H1 (cell line): ENCODE data around the gene SPTBN4. TPM values are rescaled to one million over a fixed set of nuclear protein-coding genes. Genes with fewer than 3 reads are reported as not detected.
A peak's percentile ranks its signal among the peaks of the same experiment; 100 is the strongest.

Source experiments
- CTCF ChIA-PET: fragments of 300-600 bp; sonication (Branson Sonifier 250); formaldehyde crosslinking; loops from one replicate; lab custom pipeline; 2021; ENCODE audit not compliant: partially characterized antibody; lab: Charles Lee
- POLR2A ChIA-PET: fragments of 300-600 bp; sonication (Branson Sonifier 250); formaldehyde crosslinking; loops from one replicate; lab custom pipeline; 2021; ENCODE audit warnings: inconsistent platforms; ENCODE audit not compliant: partially characterized antibody; lab: Charles Lee
- DNase-seq, 2 experiments: peaks; one replicate each; pipeline versions ENCODE4 v3.0.0 to v3.0.0-alpha.2; 2010 to 2022; ENCODE audit warnings: low spot score in 2 of 2, low read depth in 1 of 2, mixed read lengths in 1 of 2
- FAIRE-seq: peaks from 2 replicates; lab custom pipeline; 2011; peaks lifted over from hg19 to GRCh38; lab: Jason Lieb, UNC
- H2AFZ ChIP-seq: 2 replicates; pipeline ENCODE4 v1.8.1; 2012; ENCODE audit warnings: low read length, inconsistent platforms
- H2AK5ac ChIP-seq: 2 replicates; pipeline ENCODE4 v1.6.1; 2013; ENCODE audit warnings: low read depth, low read length
- H2BK120ac ChIP-seq: replicated peaks from 2 replicates; pipeline ENCODE3; 2013; ENCODE audit warnings: low read depth, low read length, inconsistent platforms
- H2BK12ac ChIP-seq: 2 replicates; pipeline ENCODE4 v1.6.1; 2013; ENCODE audit warnings: low read depth, low read length
- H2BK15ac ChIP-seq: 2 replicates; pipeline ENCODE4 v1.6.1; 2013; ENCODE audit warnings: low read length
- H2BK20ac ChIP-seq: 2 replicates; pipeline ENCODE4 v1.6.1; 2013; ENCODE audit warnings: low read length
- H2BK5ac ChIP-seq: 2 replicates; pipeline ENCODE4 v1.6.1; 2013; ENCODE audit warnings: low read depth, low read length
- H3K14ac ChIP-seq: 2 replicates; pipeline ENCODE4 v1.6.1; 2013; ENCODE audit warnings: inconsistent platforms; ENCODE audit not compliant: insufficient read length
- H3K18ac ChIP-seq: 2 replicates; pipeline ENCODE4 v1.6.1; 2013; ENCODE audit warnings: low read length; ENCODE audit errors: extremely low read depth
- H3K23ac ChIP-seq: 2 replicates; pipeline ENCODE4 v1.6.1; 2013; ENCODE audit warnings: inconsistent platforms; ENCODE audit not compliant: insufficient read length
- H3K23me2 ChIP-seq: 2 replicates; pipeline ENCODE4 v1.6.1; 2013; ENCODE audit warnings: low read depth, low read length
- H3K27ac ChIP-seq: 2 replicates; pipeline ENCODE4 v1.6.1; 2011; ENCODE audit warnings: low read depth, low read length, inconsistent platforms
- H3K27me3 ChIP-seq, 4 experiments: replicated peaks in 1 of 4; 1 replicate in 1 of 4; 2 replicates in 3 of 4; pipeline versions ENCODE4 v1.6.1 to v1.8.1; 2011 to 2013; ENCODE audit warnings: low read length in 3 of 4, mild to moderate bottlenecking in 3 of 4, inconsistent platforms in 2 of 4, mixed read lengths in 2 of 4, moderate library complexity in 1 of 4; ENCODE audit not compliant: control insufficient read depth in 3 of 4, insufficient read depth in 3 of 4; ENCODE audit errors: extremely low read depth in 1 of 4
- H3K36me3 ChIP-seq, 4 experiments: 2 replicates each; pipeline versions ENCODE4 v1.6.1 to v1.8.1; 2011 to 2013; ENCODE audit warnings: mild to moderate bottlenecking in 4 of 4, low read length in 3 of 4, moderate library complexity in 2 of 4, control low read depth in 1 of 4, inconsistent platforms in 1 of 4; ENCODE audit not compliant: insufficient read depth in 4 of 4, control insufficient read depth in 2 of 4
- H3K4ac ChIP-seq: replicated peaks from 2 replicates; pipeline ENCODE3; 2013; ENCODE audit warnings: low read length, low read depth, mixed read lengths, inconsistent platforms; ENCODE audit not compliant: insufficient read length
- H3K4me1 ChIP-seq, 4 experiments: replicated peaks in 1 of 4; 1 replicate in 1 of 4; 2 replicates in 3 of 4; pipeline versions ENCODE4 v1.6.1 to v1.8.1; 2011 to 2013; ENCODE audit warnings: low read length in 3 of 4, inconsistent platforms in 2 of 4, mixed read lengths in 1 of 4; ENCODE audit not compliant: insufficient read depth in 4 of 4, control insufficient read depth in 3 of 4
- H3K4me2 ChIP-seq, 2 experiments: 2 replicates each; pipeline versions ENCODE4 v1.6.1 to v1.8.1; 2011 to 2013; ENCODE audit warnings: low read depth in 2 of 2, low read length in 2 of 2, control low read depth in 1 of 2, inconsistent platforms in 1 of 2, mild to moderate bottlenecking in 1 of 2; ENCODE audit not compliant: insufficient read depth in 1 of 2
- H3K4me3 ChIP-seq, 4 experiments: fragments of 200-600, 300-600 bp in 1 of 4; sonication (generic), shearing (Covaris generic), sonication (Bioruptor Twin) in 1 of 4; 2 replicates each; pipeline versions ENCODE4 v1.5.1 to v1.8.1; 2011 to 2016; ENCODE audit warnings: low read length in 4 of 4, low read depth in 3 of 4, control low read depth in 2 of 4, inconsistent platforms in 2 of 4, mild to moderate bottlenecking in 2 of 4, mixed read lengths in 1 of 4, moderate library complexity in 1 of 4; ENCODE audit not compliant: insufficient read depth in 2 of 4; ENCODE audit errors: extremely low read depth in 1 of 4
- H3K56ac ChIP-seq: replicated peaks from 2 replicates; pipeline ENCODE3; 2013; ENCODE audit warnings: low read depth, mild to moderate bottlenecking, mixed read lengths, low read length, inconsistent platforms; ENCODE audit not compliant: insufficient read length
- H3K79me1 ChIP-seq: 2 replicates; pipeline ENCODE4 v1.6.1; 2013; ENCODE audit warnings: low read depth, low read length, control low read depth
- H3K79me2 ChIP-seq, 2 experiments: 2 replicates each; pipeline versions ENCODE4 v1.6.1 to v1.8.1; 2012 to 2013; ENCODE audit warnings: low read length in 2 of 2, mild to moderate bottlenecking in 2 of 2, inconsistent platforms in 1 of 2; ENCODE audit not compliant: insufficient read depth in 2 of 2, control insufficient read depth in 1 of 2
- H3K9ac ChIP-seq, 4 experiments: replicated peaks in 1 of 4; 1 replicate in 1 of 4; 2 replicates in 3 of 4; pipeline versions ENCODE4 v1.6.1 to v1.8.1; 2011 to 2013; ENCODE audit warnings: low read depth in 3 of 4, low read length in 3 of 4, control low read depth in 2 of 4, mild to moderate bottlenecking in 2 of 4, moderate library complexity in 2 of 4, inconsistent platforms in 1 of 4; ENCODE audit errors: extremely low read depth in 1 of 4
- H3K9me3 ChIP-seq, 2 experiments: 2 replicates each; pipeline versions ENCODE4 v1.6.1 to v1.8.1; 2012 to 2013; ENCODE audit warnings: mild to moderate bottlenecking in 2 of 2, moderate library complexity in 2 of 2, control low read depth in 1 of 2, inconsistent platforms in 1 of 2, low read depth in 1 of 2, low read length in 1 of 2, mixed read lengths in 1 of 2; ENCODE audit not compliant: insufficient read depth in 2 of 2
- H4K20me1 ChIP-seq, 2 experiments: replicated peaks in 1 of 2; 2 replicates each; pipeline versions ENCODE3 to v1.8.1; 2011 to 2013; ENCODE audit warnings: inconsistent platforms in 2 of 2, low read length in 2 of 2, mild to moderate bottlenecking in 1 of 2; ENCODE audit not compliant: insufficient read depth in 2 of 2, control insufficient read depth in 1 of 2
- H4K5ac ChIP-seq: 2 replicates; pipeline ENCODE4 v1.6.1; 2013; ENCODE audit warnings: low read length, low read depth, mixed read lengths, inconsistent platforms; ENCODE audit not compliant: insufficient read length
- H4K8ac ChIP-seq: 2 replicates; pipeline ENCODE4 v1.8.0; 2013; ENCODE audit warnings: mild to moderate bottlenecking, moderate library complexity, low read length, inconsistent platforms; ENCODE audit not compliant: insufficient read depth; ENCODE audit errors: extremely low read depth
- H4K91ac ChIP-seq: replicated peaks from 2 replicates; pipeline ENCODE3; 2013; ENCODE audit warnings: low read length, mixed read lengths, inconsistent platforms; ENCODE audit not compliant: insufficient read length
- CBX5 ChIP-seq: fragments of 300-800, 300-1000 bp; sonication (generic); IDR thresholded peaks from 2 replicates; pipeline ENCODE4 v1.7.1; 2016; ENCODE audit warnings: antibody characterized with exemption, low read length, low read depth
- CBX8 ChIP-seq: fragments of 300-800, 300-1000 bp; sonication (generic); IDR thresholded peaks from 2 replicates; pipeline ENCODE4 v1.7.1; 2016; ENCODE audit warnings: low read depth, low read length, borderline replicate concordance
- CHD2 ChIP-seq: IDR thresholded peaks from 2 replicates; pipeline ENCODE4 v1.6.1; 2012; ENCODE audit warnings: low read length, improper control_type of control experiment
- CTBP2 ChIP-seq: IDR thresholded peaks from 2 replicates; pipeline ENCODE4 v1.7.0; 2011; ENCODE audit warnings: borderline replicate concordance, mild to moderate bottlenecking, moderate library complexity, mixed read lengths, low read length; ENCODE audit not compliant: insufficient read depth, insufficient read length
- EGR1 ChIP-seq: IDR thresholded peaks from 2 replicates; pipeline ENCODE4 v1.6.1; 2011; ENCODE audit warnings: low read depth, low read length, borderline replicate concordance
- EP300 ChIP-seq, 2 experiments: IDR thresholded peaks; 1 replicate in 1 of 2; 2 replicates in 1 of 2; pipeline ENCODE4 v1.6.1; 2011 to 2012; ENCODE audit warnings: low read depth in 2 of 2, low read length in 2 of 2, mild to moderate bottlenecking in 2 of 2, borderline replicate concordance in 1 of 2, inconsistent platforms in 1 of 2, moderate library complexity in 1 of 2
- GTF2F1 ChIP-seq: IDR thresholded peaks from 2 replicates; pipeline ENCODE4 v1.6.1; 2012; ENCODE audit warnings: low read depth, low read length, improper control_type of control experiment, borderline replicate concordance
- JUN ChIP-seq: IDR thresholded peaks from 2 replicates; pipeline ENCODE4 v1.6.1; 2011; ENCODE audit warnings: low read depth, mild to moderate bottlenecking, improper control_type of control experiment, low read length
- POLR2AphosphoS5 ChIP-seq: IDR thresholded peaks from 2 replicates; pipeline ENCODE4 v1.6.1; 2011; ENCODE audit warnings: low read depth, low read length
- SRF ChIP-seq: IDR thresholded peaks from 2 replicates; pipeline ENCODE4 v1.6.1; 2011; ENCODE audit warnings: mild to moderate bottlenecking, low read depth, low read length, moderate library complexity
- TCF12 ChIP-seq: IDR thresholded peaks from 2 replicates; pipeline ENCODE4 v1.6.1; 2011; ENCODE audit warnings: low read depth, mild to moderate bottlenecking, low read length
- YY1 ChIP-seq: IDR thresholded peaks from 2 replicates; pipeline ENCODE4 v1.6.1; 2011; ENCODE audit warnings: low read depth, mild to moderate bottlenecking, low read length
- WGBS, 2 experiments: shearing (Covaris generic) in 1 of 2; methylation state at CpG; one replicate each; pipeline versions ENCODE4 v1.1.6 to v1.1.7; 2013 to 2015; ENCODE audit warnings: low lambda C conversion rate in 2 of 2, mixed read lengths in 2 of 2, inconsistent platforms in 1 of 2, low coverage in 1 of 2, missing lambda C conversion rate in 1 of 2; ENCODE audit not compliant: insufficient replicate concordance in 2 of 2, insufficient coverage in 1 of 2, insufficient read length in 1 of 2; ENCODE audit errors: extremely low coverage in 1 of 2, missing lambda C conversion rate in 1 of 2; 5-methylcytosine and 5-hydroxymethylcytosine counted together
- polyA plus RNA-seq, 7 experiments: library from polyadenylated mRNA; depleted of rRNA in 3 of 7; stranded (reverse) in 5 of 7; unstranded in 2 of 7; fragments of >200 nt in 5 of 7; fragments of 200-250 nt in 2 of 7; gene quantifications; 1 replicate in 5 of 7; 2 replicates in 1 of 7; 4 replicates in 1 of 7; pipeline versions ENCODE4 v1.2.1 to v1.2.3, GENCODE V29; 2011 to 2013; ENCODE audit warnings: missing spikeins in 2 of 7, mixed read lengths in 2 of 7
- total RNA-seq: library from RNA; stranded (reverse); fragmentation: NEBNext Ultra II Directional; extraction: Animal tissue kit (Norgen Biotek cat#: 25700); gene quantifications from 2 replicates; pipeline ENCODE4 v1.2.1, GENCODE V29; 2021

Gene SPTBN4
- total and polyA plus RNA-seq, 2 of the 8 experiments (the other 6 are each of a cell fraction or from before 2014, with no cell fraction given): 1.9 to 3.0 TPM

DNA sequence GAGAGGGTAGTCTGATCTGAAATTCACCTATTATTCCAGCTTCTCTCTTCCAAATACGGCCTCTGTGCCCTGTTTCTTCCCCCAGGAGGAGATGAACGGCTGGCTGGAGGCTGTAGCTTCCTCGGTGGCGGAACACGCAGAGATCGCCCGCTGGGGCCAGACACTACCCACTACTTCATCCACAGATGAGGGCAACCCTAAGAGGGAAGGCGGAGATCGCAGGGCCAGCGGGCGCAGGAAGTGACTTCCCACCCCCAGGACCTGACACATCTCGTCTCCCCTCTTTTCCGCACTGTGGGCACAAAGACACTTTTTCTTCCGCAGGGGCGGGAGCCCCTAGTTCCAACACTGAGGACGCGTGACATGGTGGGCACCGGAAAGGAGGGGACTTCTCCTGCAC, 108.5 kb downstream of the SPTBN4 start:
- POLR2A ChIA-PET: interaction anchor here (0.7 to 1.7 kb wide), 7 partner anchors 19 to 649 kb away, joined by 3 to 4 read pairs (median 3); no protein-coding TSS in a partner anchor
- WGBS, 2 experiments: 62% methylated on average over 18 of the region's 18 CpGs; no CpG with 5 or more reads in 1 of the 2 experiments
- H3K79me2 ChIP-seq: no peaks in the 10 kb centered on the region
- peak overlapping the region; percentile 67 to 96 (median 80); a peak in 6 of 8 replicates for H3K4me3 ChIP-seq
- H3K9ac ChIP-seq: no peak overlapping the region; a peak in 1 of 7 replicates
- no peak overlapping the region for H3K56ac ChIP-seq
- H3K23ac ChIP-seq: no peak overlapping the region
- H3K27ac ChIP-seq: no peak overlapping the region
- H4K91ac ChIP-seq: no peak overlapping the region
- no peaks in the 10 kb centered on the region for H3K79me1 ChIP-seq
- peaks cover 2 to 8% (median 5%) of the 10 kb centered on the region in 4 experiments for H3K4me1 ChIP-seq
- H3K18ac ChIP-seq: no peak overlapping the region
- no peak overlapping the region for H2BK20ac ChIP-seq
- peak overlapping the region; percentile 90 to 93 for H3K4me2 ChIP-seq
- 0 out of 2 replicates have a peak overlapping the region, but pooled peaks have one; percentile 17 for H2BK12ac ChIP-seq
- no peak overlapping the region for H4K5ac ChIP-seq
- DNase-seq: peak in 1 of 2 experiments; percentile 50
- H3K14ac ChIP-seq: no peak overlapping the region
- no peaks in the 10 kb centered on the region for H4K20me1 ChIP-seq
- CTCF ChIA-PET: interaction anchor here (0.7 to 1.9 kb wide), 8 partner anchors 20 to 59 kb away, joined by 3 to 6 read pairs (median 4); partner anchors contain the start of gene LTBP4
- H2BK120ac ChIP-seq: no peak overlapping the region
- H3K27me3 ChIP-seq: peaks cover 0 to under 1% (median under 1%) of the 10 kb centered on the region in 4 experiments; a peak in 2 of 7 replicates
- no peak overlapping the region for H2BK5ac ChIP-seq
- H2AFZ ChIP-seq: no peak overlapping the region
- peak overlapping the region; percentile 72; the same call in 1 of the 2 replicates for H2BK15ac ChIP-seq
- no peak for TF ChIP-seq CBX5
- no peak for TF ChIP-seq YY1
- TF ChIP-seq SRF: no peak
- no peak for TF ChIP-seq EGR1
- no peak for TF ChIP-seq EP300 (IDR thresholded peaks at IDR 0.05; ENCODE audit: borderline replicate concordance in 1 of 2, low read depth in 2 of 2, low read length in 2 of 2)
- no peak for TF ChIP-seq JUN
- TF ChIP-seq CTBP2: no peak
- no peak for TF ChIP-seq POLR2AphosphoS5
- TF ChIP-seq GTF2F1: no peak
- TF ChIP-seq CBX8: no peak
- TF ChIP-seq TCF12: no peak
- TF ChIP-seq CHD2: no peak
- TF ChIP-seq, all 59 proteins: peak for 0
- Histone ChIP-seq H2AK5ac (no peak overlapping the region), H3K23me2 (peaks cover 11% of the 10 kb centered on the region; the same call in 1 of the 2 replicates), H3K9me3 (no peaks in the 10 kb centered on the region), H3K4ac (no peak overlapping the region), H4K8ac (0 out of 2 replicates have a peak overlapping the region, but pooled peaks have one; percentile 69), H3K36me3 (peaks cover 0 to 8% (median 3%) of the 10 kb centered on the region in 4 experiments; a peak in 7 of 8 replicates)
- no peak for FAIRE-seq
